Adrenal gland (tissue), 5 donors: ENCODE measurements around the gene GCNT2.
"Not testable (repeated sequence)": the region's sequence is repeated elsewhere in the genome, so short reads cannot be mapped to it uniquely, and the experiment has no call there.

Source experiments
- POLR2A ChIP-seq, 2 donors: fragments of 450-650 bp; IDR thresholded peaks; one replicate each; pipeline ENCODE4 v1.6.1; 2017; ENCODE audit warnings: antibody characterized with exemption in 2 of 2, mild to moderate bottlenecking in 2 of 2, moderate library complexity in 1 of 2
- TF ChIP-seq, protein P1 (sequence below), 6 experiments: fragments of 450-650 bp in 4 of 6; fragments of 200-600 bp in 2 of 6; sonication (generic) in 1 of 6; IDR thresholded peaks; 1 replicate in 5 of 6; 2 replicates in 1 of 6; pipeline versions ENCODE4 v1.5.1 to v1.8.0; 2016 to 2021; ENCODE audit warnings: antibody characterized with exemption in 6 of 6, mild to moderate bottlenecking in 2 of 6, moderate library complexity in 1 of 6
- donor health status: DM: no; HTN: no; CAD: no.

DNA sequence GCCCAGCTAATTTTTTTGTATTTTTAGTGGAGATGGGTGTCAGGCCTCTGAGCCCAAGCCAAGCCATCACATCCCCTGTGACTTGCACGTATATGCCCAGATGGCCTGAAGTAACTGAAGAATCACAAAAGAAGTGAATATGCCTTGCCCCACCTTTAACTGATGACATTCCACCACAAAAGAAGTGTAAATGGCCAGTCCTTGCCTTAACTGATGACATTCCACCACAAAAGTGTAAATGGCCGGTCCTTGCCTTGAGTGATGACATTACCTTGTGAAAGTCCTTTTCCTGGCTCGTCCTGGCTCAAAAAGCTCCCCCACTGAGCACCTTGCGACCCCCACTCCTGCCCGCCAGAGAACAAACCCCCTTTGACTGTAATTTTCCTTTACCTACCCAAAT, 54.4 kb downstream of the GCNT2 start:
- TF ChIP-seq, protein P1, sequence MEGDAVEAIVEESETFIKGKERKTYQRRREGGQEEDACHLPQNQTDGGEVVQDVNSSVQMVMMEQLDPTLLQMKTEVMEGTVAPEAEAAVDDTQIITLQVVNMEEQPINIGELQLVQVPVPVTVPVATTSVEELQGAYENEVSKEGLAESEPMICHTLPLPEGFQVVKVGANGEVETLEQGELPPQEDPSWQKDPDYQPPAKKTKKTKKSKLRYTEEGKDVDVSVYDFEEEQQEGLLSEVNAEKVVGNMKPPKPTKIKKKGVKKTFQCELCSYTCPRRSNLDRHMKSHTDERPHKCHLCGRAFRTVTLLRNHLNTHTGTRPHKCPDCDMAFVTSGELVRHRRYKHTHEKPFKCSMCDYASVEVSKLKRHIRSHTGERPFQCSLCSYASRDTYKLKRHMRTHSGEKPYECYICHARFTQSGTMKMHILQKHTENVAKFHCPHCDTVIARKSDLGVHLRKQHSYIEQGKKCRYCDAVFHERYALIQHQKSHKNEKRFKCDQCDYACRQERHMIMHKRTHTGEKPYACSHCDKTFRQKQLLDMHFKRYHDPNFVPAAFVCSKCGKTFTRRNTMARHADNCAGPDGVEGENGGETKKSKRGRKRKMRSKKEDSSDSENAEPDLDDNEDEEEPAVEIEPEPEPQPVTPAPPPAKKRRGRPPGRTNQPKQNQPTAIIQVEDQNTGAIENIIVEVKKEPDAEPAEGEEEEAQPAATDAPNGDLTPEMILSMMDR (IDR thresholded peaks at IDR 0.05), result not testable (repeated sequence)
- not testable (repeated sequence) for TF ChIP-seq POLR2A (IDR thresholded peaks at IDR 0.05)
